SJCRH30 (cell line): Measurements from ENCODE around the gene AQP12B. TPM values are rescaled to one million over a fixed set of nuclear protein-coding genes. Genes with fewer than 3 reads are reported as not detected.
"Not testable (repeated sequence)": the region's sequence is repeated elsewhere in the genome, so short reads cannot be mapped to it uniquely, and the experiment has no call there.

Experiments
- DNase-seq, 2 experiments: peaks; one replicate each; pipeline ENCODE4 v3.0.0-alpha.2; 2015 to 2020
- H3K27ac ChIP-seq: fragments of 250-450 bp; sonication (Bioruptor Pico); 2 replicates; pipeline ENCODE4 v1.5.1; 2020; ENCODE audit warnings: mild to moderate bottlenecking, moderate library complexity
- H3K27me3 ChIP-seq: fragments of 250-450 bp; sonication (Bioruptor Pico); 2 replicates; pipeline ENCODE4 v1.5.1; 2020; ENCODE audit warnings: mild to moderate bottlenecking, moderate library complexity
- H3K36me3 ChIP-seq: fragments of 250-450 bp; sonication (Bioruptor Pico); 2 replicates; pipeline ENCODE4 v1.5.1; 2020; ENCODE audit warnings: mild to moderate bottlenecking, moderate library complexity
- H3K4me1 ChIP-seq: fragments of 250-450 bp; sonication (Bioruptor Pico); 2 replicates; pipeline ENCODE4 v1.5.1; 2020; ENCODE audit warnings: mild to moderate bottlenecking, moderate library complexity
- H3K4me3 ChIP-seq: fragments of 250-450 bp; sonication (Bioruptor Pico); 2 replicates; pipeline ENCODE4 v1.5.1; 2020; ENCODE audit warnings: mild to moderate bottlenecking, moderate library complexity
- H3K9me3 ChIP-seq: fragments of 250-450 bp; sonication (Bioruptor Pico); replicated peaks from 2 replicates; pipeline ENCODE4 v1.5.1; 2020; ENCODE audit warnings: mild to moderate bottlenecking, moderate library complexity
- total RNA-seq: library from RNA; depleted of rRNA; stranded (reverse); fragments of >200 nt; shearing (Covaris generic); gene quantifications from 2 replicates; pipeline ENCODE4 v1.2.3, GENCODE V29; 2014

Gene AQP12B
- total RNA-seq, 1 experiment from 2014 or later: not detected

- Histone ChIP-seq H3K27me3 (peaks cover 9% of the 10 kb centered on the region; the same call in 1 of the 2 replicates), H3K4me1 (no peaks in the 10 kb centered on the region), H3K9me3 (no peaks in the 10 kb centered on the region), H3K36me3 (no peaks in the 10 kb centered on the region), H3K4me3 (no peak overlapping the region), H3K27ac (no peak overlapping the region)
- no peak for DNase-seq
Measured at GRCh38 chr2:240712121-240712520, 29.4 kb upstream of the AQP12B start.

DNA sequence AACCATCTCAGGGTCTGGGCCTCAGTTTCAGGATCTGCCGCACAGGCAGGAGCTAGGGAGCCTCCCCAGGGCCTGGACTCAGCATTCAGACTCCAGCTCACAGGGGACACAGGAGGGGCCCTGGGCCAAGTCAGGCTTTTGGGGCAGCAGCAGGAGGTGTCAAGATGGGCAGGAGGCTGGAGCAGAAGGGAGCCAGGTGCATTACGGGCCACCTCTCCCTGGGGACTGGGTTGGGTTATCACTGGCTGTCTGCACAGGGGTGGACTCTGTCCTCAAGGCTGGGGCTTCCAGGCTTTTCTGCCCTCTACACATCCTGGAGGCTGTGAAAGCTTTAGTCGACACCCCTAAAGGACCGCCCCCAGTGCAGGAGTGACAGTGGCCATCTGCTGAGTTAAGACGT, 29.0 kb upstream of the AQP12B start:
- H3K36me3 ChIP-seq: no peaks in the 10 kb centered on the region
- H3K4me3 ChIP-seq: no peak overlapping the region
- no peaks in the 10 kb centered on the region for H3K9me3 ChIP-seq
- no peak overlapping the region for H3K27ac ChIP-seq
- H3K27me3 ChIP-seq: peaks cover 12% of the 10 kb centered on the region; the same call in 1 of the 2 replicates
- H3K4me1 ChIP-seq: no peaks in the 10 kb centered on the region
- no peak for DNase-seq

DNA sequence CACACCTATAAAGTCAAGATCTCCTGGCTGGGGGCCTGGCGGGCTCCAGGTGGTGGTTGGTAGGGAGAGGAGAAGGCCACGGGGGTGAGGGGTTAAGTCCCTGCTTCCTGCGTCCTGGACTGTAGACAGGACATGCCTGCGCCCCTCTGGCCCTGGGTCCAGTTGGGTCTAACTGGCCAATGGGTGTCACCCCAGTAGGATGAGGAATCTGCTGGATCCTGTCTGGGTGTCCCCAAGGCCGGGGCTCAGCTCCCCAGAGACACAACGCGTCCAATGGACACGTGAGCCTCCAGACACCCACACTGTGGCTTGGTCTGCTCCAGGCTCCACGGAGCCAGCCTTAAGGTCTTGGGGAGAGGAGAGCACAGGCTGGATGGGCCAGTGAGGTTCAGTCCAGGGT, 28.6 kb upstream of the AQP12B start:
- Histone ChIP-seq H3K9me3 (no peaks in the 10 kb centered on the region), H3K4me3 (no peak overlapping the region), H3K36me3 (no peaks in the 10 kb centered on the region), H3K4me1 (no peaks in the 10 kb centered on the region), H3K27ac (no peak overlapping the region), H3K27me3 (peaks cover 13% of the 10 kb centered on the region; the same call in 1 of the 2 replicates)
- no peak for DNase-seq

DNA sequence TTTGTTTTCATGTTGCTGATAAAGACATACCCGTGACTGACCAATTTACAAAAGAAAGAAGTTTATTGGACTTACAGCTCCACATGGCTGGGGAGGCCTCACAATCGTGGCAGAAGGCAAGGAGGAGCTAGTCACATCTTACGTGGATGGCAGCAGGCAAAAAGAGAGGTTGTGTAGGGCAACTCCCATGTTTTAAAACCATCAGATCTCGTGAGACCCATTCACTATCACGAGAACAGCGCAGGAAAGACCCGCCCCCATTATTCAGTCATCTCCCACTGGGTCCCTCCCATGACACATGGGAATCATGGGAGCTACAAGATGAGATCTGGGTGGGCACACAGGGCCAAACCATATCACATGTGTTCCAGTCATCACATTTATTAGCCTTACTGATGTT, 25.8 kb upstream of the AQP12B start:
- H3K4me3 ChIP-seq: no peak overlapping the region

GRCh38 chr2:240707821-240708220, 25.1 kb upstream of the AQP12B start:
- Histone ChIP-seq H3K27me3 (peaks cover 35% of the 10 kb centered on the region), H3K4me1 (no peaks in the 10 kb centered on the region), H3K9me3 (no peaks in the 10 kb centered on the region), H3K27ac (no peak overlapping the region), H3K36me3 (no peaks in the 10 kb centered on the region), H3K4me3 (no peak overlapping the region)
- no peak for DNase-seq

More for the DNA sequence above, 25.8 kb upstream of the AQP12B start:
- DNase-seq: no peak
- Histone ChIP-seq H3K4me1 (no peaks in the 10 kb centered on the region), H3K9me3 (no peaks in the 10 kb centered on the region), H3K27me3 (peaks cover 29% of the 10 kb centered on the region), H3K36me3 (no peaks in the 10 kb centered on the region), H3K27ac (no peak overlapping the region)

DNA sequence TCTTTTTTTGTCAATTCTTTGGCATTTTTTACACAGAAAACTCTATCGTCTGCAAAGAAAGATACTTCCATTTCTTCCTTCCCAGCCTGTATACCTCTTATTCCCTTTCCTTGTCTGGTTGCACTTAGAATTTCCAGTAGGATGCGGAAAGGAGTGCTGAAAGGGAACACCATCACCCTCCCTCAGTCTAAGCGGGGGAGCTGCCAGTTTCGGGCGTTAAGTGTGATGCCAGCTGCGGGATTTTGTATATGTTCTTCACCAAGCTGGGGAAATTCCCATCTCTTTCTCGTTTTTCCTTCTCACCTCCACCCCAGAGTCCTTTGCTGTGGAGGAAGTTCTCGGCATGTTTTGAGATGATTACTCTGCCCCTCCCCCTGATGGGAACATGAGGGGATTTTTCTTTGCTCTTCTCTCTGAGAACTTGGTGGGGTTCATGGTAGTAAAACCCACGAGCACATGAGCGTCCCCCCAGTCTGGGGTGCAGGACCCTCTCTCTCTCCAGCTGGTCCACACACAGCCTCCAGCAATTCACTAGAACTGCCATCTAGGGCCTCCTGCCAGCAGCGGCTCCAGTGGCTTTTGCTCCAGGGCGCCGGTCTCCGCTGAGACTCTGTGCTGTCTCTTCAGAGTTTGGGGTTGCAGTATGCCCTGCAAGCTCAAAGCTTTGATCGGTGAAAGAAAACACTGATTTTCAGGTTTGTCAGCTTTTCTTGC, 24.5 kb upstream of the AQP12B start:
- H3K36me3 ChIP-seq: no peaks in the 10 kb centered on the region
- no peak for DNase-seq
- no peak overlapping the region for H3K4me3 ChIP-seq
- no peaks in the 10 kb centered on the region for H3K4me1 ChIP-seq
- peaks cover 36% of the 10 kb centered on the region for H3K27me3 ChIP-seq
- H3K9me3 ChIP-seq: no peaks in the 10 kb centered on the region
- no peak overlapping the region for H3K27ac ChIP-seq

DNA sequence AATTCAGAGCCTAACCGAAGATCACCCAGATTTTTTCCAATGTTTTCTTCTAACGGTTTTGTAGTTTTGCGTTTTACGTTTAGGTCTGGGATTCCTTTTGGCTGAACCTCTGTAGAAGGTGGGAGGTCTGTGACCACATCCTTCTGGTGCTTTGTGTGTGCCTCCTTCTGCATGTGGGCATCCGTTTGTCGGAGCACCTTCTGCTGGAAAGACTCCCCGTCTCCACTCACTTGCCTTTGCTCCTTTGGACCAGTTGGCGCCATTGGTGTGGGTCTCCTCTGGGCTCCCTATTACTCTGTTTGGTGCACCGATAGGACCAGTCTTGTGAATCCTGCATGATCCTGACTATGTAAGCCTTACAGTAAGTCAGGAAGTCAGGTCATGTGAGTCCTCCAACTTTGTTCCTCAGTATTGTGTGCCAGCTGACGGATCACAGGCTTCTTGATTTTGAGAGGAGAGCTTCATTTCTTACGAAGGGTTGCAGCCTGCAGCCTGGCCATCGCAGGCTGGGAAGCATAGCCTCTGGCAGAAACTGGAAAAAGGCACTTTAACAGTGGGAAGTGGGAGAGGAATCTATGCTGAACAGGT, 22.6 kb upstream of the AQP12B start:
- Histone ChIP-seq H3K27me3 (peaks cover 36% of the 10 kb centered on the region), H3K36me3 (no peaks in the 10 kb centered on the region), H3K9me3 (no peaks in the 10 kb centered on the region), H3K4me3 (no peak overlapping the region), H3K27ac (no peak overlapping the region), H3K4me1 (no peaks in the 10 kb centered on the region)
- DNase-seq: no peak

DNA sequence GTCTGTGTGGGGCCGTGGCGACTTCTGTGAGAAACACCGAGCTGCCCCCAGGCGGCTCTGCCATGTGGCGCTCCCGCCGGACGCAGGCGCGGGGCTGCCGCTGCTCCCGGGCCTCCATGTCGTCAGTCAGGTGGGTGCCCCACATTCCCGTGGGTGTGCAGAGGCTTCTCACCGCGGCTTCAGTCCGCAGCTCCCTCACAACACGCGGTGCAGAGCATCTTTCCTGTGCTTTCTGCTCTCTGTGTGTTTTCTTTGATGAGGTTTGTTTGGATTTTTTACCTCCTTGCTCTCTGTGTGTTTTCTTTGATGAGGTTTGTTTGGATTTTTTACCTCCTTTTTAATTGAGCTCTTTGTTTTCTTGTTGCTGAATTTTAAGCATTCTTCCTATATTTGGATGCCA, 22.0 kb upstream of the AQP12B start:
- Histone ChIP-seq H3K4me3 (no peak overlapping the region), H3K27me3 (peaks cover 36% of the 10 kb centered on the region), H3K4me1 (no peaks in the 10 kb centered on the region), H3K27ac (no peak overlapping the region), H3K9me3 (no peaks in the 10 kb centered on the region), H3K36me3 (no peaks in the 10 kb centered on the region)
- no peak for DNase-seq

DNA sequence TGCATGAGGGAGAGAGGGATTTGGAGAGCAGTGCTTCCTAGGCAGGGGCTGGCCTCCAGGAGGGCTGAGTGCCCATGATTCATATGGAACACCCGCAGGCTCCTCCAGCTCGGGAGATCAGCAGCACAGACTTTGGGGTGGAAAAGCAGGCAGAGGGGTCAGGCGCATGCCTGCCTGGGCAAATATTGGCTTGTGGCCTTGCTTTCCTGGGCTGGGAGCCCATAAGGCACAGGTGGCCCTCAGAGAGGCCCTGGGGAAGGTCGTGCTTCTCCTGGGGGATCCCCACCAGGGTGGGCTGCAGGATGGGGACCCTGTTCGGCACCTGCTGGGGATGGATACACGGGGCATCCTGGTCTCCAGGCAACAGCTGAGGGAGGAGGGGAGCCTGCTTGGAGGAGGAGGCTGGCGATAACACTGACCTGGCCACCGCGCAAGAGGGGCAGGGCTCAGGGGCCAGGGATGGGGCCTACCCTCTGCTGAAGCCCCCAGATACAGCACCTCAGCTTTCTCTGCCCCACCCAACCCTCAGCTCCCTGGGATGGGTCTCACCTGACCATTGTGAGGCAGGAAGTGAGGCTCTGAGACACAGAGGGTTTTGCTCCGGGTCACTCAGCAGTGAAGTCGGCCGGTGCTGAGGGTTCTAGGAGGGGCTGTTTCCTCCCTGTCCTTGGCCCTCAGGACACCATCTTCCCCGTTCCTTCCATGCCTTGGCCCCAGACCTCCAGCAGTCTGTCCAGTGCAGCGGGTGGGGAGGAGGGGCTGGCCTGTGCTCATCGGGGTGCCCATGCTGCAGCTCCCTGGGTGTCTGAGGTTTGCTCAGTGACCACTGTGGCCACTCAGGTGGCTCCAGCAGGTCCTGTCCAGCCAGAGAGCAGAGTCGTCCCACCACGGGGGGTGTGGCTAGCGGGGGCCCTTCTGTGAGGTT, 21.0 kb upstream of the AQP12B start:
- H3K27me3 ChIP-seq: peaks cover 36% of the 10 kb centered on the region
- no peaks in the 10 kb centered on the region for H3K9me3 ChIP-seq
- no peaks in the 10 kb centered on the region for H3K4me1 ChIP-seq
- H3K36me3 ChIP-seq: no peaks in the 10 kb centered on the region
- H3K4me3 ChIP-seq: no peak overlapping the region
- no peak for DNase-seq
- no peak overlapping the region for H3K27ac ChIP-seq

DNA sequence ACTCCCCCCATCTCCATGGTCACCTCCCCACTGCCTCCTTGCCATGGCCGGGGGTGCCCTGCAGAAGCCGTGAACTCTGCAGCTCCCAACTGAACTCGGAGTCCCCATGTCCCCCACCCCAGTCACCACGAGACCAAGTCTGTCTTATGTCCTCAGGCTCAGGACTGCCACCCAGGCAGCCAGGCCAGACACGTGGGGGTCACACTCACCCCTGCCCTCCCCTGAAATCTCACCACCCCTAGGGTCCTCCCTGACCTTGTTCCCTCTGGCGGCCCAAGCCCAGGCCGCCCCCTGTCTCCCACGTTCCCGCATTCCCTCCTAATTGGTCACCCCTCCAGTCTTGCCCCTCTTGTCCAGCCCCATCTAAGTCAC, 19.9 kb upstream of the AQP12B start:
- DNase-seq: no peak

GRCh38 chr2:240701736-240702639, 19.3 kb upstream of the AQP12B start:
- Histone ChIP-seq H3K27me3 (peaks cover 27% of the 10 kb centered on the region), H3K4me3 (no peak overlapping the region), H3K9me3 (no peaks in the 10 kb centered on the region), H3K27ac (no peak overlapping the region), H3K4me1 (no peaks in the 10 kb centered on the region), H3K36me3 (no peaks in the 10 kb centered on the region)
- DNase-seq: no peak

More for the DNA sequence above, 19.9 kb upstream of the AQP12B start:
- Histone ChIP-seq H3K9me3 (no peaks in the 10 kb centered on the region), H3K36me3 (no peaks in the 10 kb centered on the region), H3K4me3 (no peak overlapping the region), H3K27ac (no peak overlapping the region), H3K4me1 (no peaks in the 10 kb centered on the region), H3K27me3 (peaks cover 27% of the 10 kb centered on the region)

- Histone ChIP-seq H3K9me3 (no peaks in the 10 kb centered on the region), H3K4me1 (no peaks in the 10 kb centered on the region), H3K36me3 (no peaks in the 10 kb centered on the region), H3K4me3 (no peak overlapping the region), H3K27me3 (peaks cover 22% of the 10 kb centered on the region), H3K27ac (no peak overlapping the region)
- no peak for DNase-seq
Measured at GRCh38 chr2:240701091-240701735, 18.5 kb upstream of the AQP12B start.

GRCh38 chr2:240700616-240701015, 17.9 kb upstream of the AQP12B start:
- not testable (repeated sequence) for H3K4me1 ChIP-seq, DNase-seq, H3K4me3 ChIP-seq, H3K36me3 ChIP-seq, H3K9me3 ChIP-seq, H3K27ac ChIP-seq
- peaks cover 22% of the 10 kb centered on the region for H3K27me3 ChIP-seq

- not testable (repeated sequence) for DNase-seq, H3K9me3 ChIP-seq, H3K4me1 ChIP-seq, H3K4me3 ChIP-seq, H3K27ac ChIP-seq, H3K36me3 ChIP-seq
- H3K27me3 ChIP-seq: peaks cover 18% of the 10 kb centered on the region
Measured at GRCh38 chr2:240699835-240700234, 17.1 kb upstream of the AQP12B start.
